Activated effector memory CD4-positive, alpha-beta T cell treated with anti-CD3 and anti-CD28 coated beads, Interleukin-2, amount 50 U/mL, for 16 hours (primary cell): Measurements from ENCODE around the gene FCHSD2.
"Not testable (repeated sequence)": the region's sequence is repeated elsewhere in the genome, so short reads cannot be mapped to it uniquely, and the experiment has no call there.

Experiments
- DNase-seq: peaks from one replicate; pipeline ENCODE4 v3.0.0-alpha.2; 2020

Gene FCHSD2

GRCh38 chr11:72813740-72814285, 328.3 kb downstream of the FCHSD2 start:
- DNase-seq: no peak

- peak; percentile 89 for DNase-seq
Measured at GRCh38 chr11:72812967-72813739, 329.0 kb downstream of the FCHSD2 start.

GRCh38 chr11:72812604-72812966, 329.5 kb downstream of the FCHSD2 start:
- no peak for DNase-seq

GRCh38 chr11:72811686-72812085, 330.4 kb downstream of the FCHSD2 start:
- not testable (repeated sequence) for DNase-seq

- no peak for DNase-seq
Measured at GRCh38 chr11:72808331-72808798, 333.8 kb downstream of the FCHSD2 start.

- DNase-seq: no peak
Measured at GRCh38 chr11:72807792-72808191, 334.3 kb downstream of the FCHSD2 start.

GRCh38 chr11:72807021-72807693, 335.0 kb downstream of the FCHSD2 start:
- no peak for DNase-seq

- not testable (repeated sequence) for DNase-seq
Measured at GRCh38 chr11:72806378-72806777, 335.7 kb downstream of the FCHSD2 start.

- DNase-seq: no peak
Measured at GRCh38 chr11:72805216-72805615, 336.9 kb downstream of the FCHSD2 start.

- DNase-seq: no peak
Measured at GRCh38 chr11:72802822-72803221, 339.3 kb downstream of the FCHSD2 start.

GRCh38 chr11:72799441-72799840, 342.7 kb downstream of the FCHSD2 start:
- DNase-seq: no peak

GRCh38 chr11:72798361-72798760, 343.8 kb downstream of the FCHSD2 start:
- DNase-seq: no peak

- DNase-seq: peak; percentile 98
Measured at GRCh38 chr11:72793425-72794367, 348.4 kb downstream of the FCHSD2 start, which contains the start of gene STARD10. STARD10 (minus strand) TSS chr11:72794047; CDS start chr11:72781181, 12,866 bp downstream.

GRCh38 chr11:72793076-72793424, 349.1 kb downstream of the FCHSD2 start:
- DNase-seq: no peak

- DNase-seq: no peak
Measured at GRCh38 chr11:72792437-72793021, 349.6 kb downstream of the FCHSD2 start.

GRCh38 chr11:72791228-72791627, 350.9 kb downstream of the FCHSD2 start:
- DNase-seq: not testable (repeated sequence)

GRCh38 chr11:72789493-72790131, 352.5 kb downstream of the FCHSD2 start:
- DNase-seq: no peak

- DNase-seq: no peak
Measured at GRCh38 chr11:72788241-72788640, 353.9 kb downstream of the FCHSD2 start.

- no peak for DNase-seq
Measured at GRCh38 chr11:72787216-72788104, 354.7 kb downstream of the FCHSD2 start.
